MM.1S (cell line): ENCODE data around the gene PLEKHA1.

Experiments
- DNase-seq: peaks from one replicate; pipeline ENCODE4 v3.0.0-alpha.2; 2015
- H2AFZ ChIP-seq: fragments of 300-600 bp; sonication (generic); 2 replicates; pipeline ENCODE4 v1.6.0; 2016; ENCODE audit warnings: antibody characterized with exemption, low read length
- H3F3A ChIP-seq: fragments of 300-600 bp; sonication (generic); 2 replicates; pipeline ENCODE4 v1.6.1; 2016; ENCODE audit warnings: mild to moderate bottlenecking, antibody characterized with exemption, low read length, moderate library complexity, mixed read lengths; ENCODE audit not compliant: insufficient read depth
- H3K27ac ChIP-seq: fragments of 300-600 bp; sonication (generic); 2 replicates; pipeline ENCODE4 v1.5.1; 2016; ENCODE audit warnings: mild to moderate bottlenecking, low read length
- H3K27me3 ChIP-seq: fragments of 300-600 bp; sonication (generic); replicated peaks from 2 replicates; pipeline ENCODE4 v1.6.0; 2016; ENCODE audit warnings: low read length; ENCODE audit not compliant: insufficient read depth
- H3K36me3 ChIP-seq: fragments of 300-600 bp; sonication (generic); replicated peaks from 2 replicates; pipeline ENCODE4 v1.6.1; 2016; ENCODE audit warnings: mild to moderate bottlenecking, low read length, mixed read lengths; ENCODE audit not compliant: insufficient read depth
- H3K4me1 ChIP-seq: fragments of 300-600 bp; sonication (generic); 2 replicates; pipeline ENCODE4 v1.6.1; 2016; ENCODE audit warnings: low read length, mixed read lengths
- H3K4me2 ChIP-seq: fragments of 300-600 bp; sonication (generic); 2 replicates; pipeline ENCODE4 v1.6.0; 2016; ENCODE audit warnings: low read depth, low read length
- H3K4me3 ChIP-seq: fragments of 300-600 bp; sonication (generic); 2 replicates; pipeline ENCODE4 v1.5.1; 2016; ENCODE audit warnings: low read length, mixed read lengths
- H3K79me2 ChIP-seq: fragments of 300-600 bp; sonication (generic); 2 replicates; pipeline ENCODE4 v1.6.1; 2016; ENCODE audit warnings: mixed run types, low read length, mixed read lengths
- H3K9ac ChIP-seq: fragments of 300-600 bp; sonication (generic); 2 replicates; pipeline ENCODE4 v1.6.1; 2016; ENCODE audit warnings: low read length, mixed read lengths
- H3K9me2 ChIP-seq: fragments of 300-600 bp; sonication (generic); replicated peaks from 2 replicates; pipeline ENCODE4 v1.6.1; 2016; ENCODE audit warnings: mild to moderate bottlenecking, low read length, mixed read lengths; ENCODE audit not compliant: insufficient read depth
- H3K9me3 ChIP-seq: fragments of 300-600 bp; sonication (generic); replicated peaks from 2 replicates; pipeline ENCODE4 v1.6.1; 2016; ENCODE audit warnings: mild to moderate bottlenecking, low read length, mixed read lengths; ENCODE audit not compliant: insufficient read depth
- H4K20me1 ChIP-seq: fragments of 300-600 bp; sonication (generic); 2 replicates; pipeline ENCODE4 v1.6.1; 2016; ENCODE audit warnings: mild to moderate bottlenecking, low read length, moderate library complexity, mixed read lengths; ENCODE audit not compliant: insufficient read depth
- CTCF ChIP-seq: fragments of 300-600 bp; sonication (generic); IDR thresholded peaks from 2 replicates; pipeline ENCODE4 v1.5.1; 2016; ENCODE audit warnings: antibody characterized with exemption, low read length, mixed read lengths
- EZH2 ChIP-seq: fragments of 300-600 bp; sonication (generic); optimal IDR thresholded peaks from 2 replicates; pipeline ENCODE3; 2017; ENCODE audit warnings: low read depth, mild to moderate bottlenecking, antibody characterized with exemption, low read length, mixed read lengths
- EZH2phosphoT487 ChIP-seq: fragments of 300-600 bp; sonication (generic); IDR thresholded peaks from 2 replicates; pipeline ENCODE4 v1.6.1; 2018; ENCODE audit warnings: antibody characterized with exemption, low read length

The PLEKHA1 gene

DNA sequence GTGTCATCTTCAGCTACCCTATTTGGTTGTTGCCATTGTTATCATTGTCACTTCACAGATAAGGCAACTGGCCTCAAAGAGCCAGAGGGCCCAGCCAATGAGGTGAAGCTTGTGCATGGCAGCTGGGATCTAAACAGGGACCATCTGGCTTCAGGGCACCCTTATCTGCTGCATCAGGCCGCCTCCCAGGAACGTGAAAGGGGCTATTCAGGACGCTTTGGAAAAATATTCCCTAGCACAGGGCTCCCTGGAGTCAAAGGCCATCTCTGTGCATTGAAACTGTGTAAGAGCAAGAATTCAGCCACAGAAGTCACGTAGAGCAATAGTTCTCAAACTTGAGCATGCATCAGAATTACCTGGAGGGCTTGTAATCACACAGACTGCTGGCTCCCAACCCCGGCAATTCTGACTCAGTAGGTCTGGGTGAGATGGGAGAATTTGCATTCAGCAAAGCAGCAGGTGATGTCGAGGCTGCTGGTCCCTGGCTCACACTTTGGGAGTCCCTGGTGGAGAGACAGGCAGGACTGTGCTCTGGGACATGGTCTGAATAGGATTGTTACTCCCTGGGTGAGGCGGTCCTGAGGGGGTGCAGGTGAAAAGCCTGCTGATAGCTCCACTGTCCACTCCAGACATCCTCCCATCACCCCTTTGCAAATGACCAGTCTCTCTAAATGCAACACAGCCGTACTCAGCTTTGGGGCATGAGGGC is 21.5 kb upstream of the PLEKHA1 start:
- H3K4me1 ChIP-seq, result no peaks in the 10 kb centered on the region
- H3K36me3 ChIP-seq, result no peaks in the 10 kb centered on the region
- H3K9me2 ChIP-seq, result no peaks in the 10 kb centered on the region
- no peak overlapping the region for H3K27ac ChIP-seq
- no peaks in the 10 kb centered on the region for H3F3A ChIP-seq
- no peaks in the 10 kb centered on the region for H3K79me2 ChIP-seq
- H4K20me1 ChIP-seq, result no peaks in the 10 kb centered on the region
- no peaks in the 10 kb centered on the region for H3K9me3 ChIP-seq
- H3K9ac ChIP-seq, result no peak overlapping the region
- H2AFZ ChIP-seq, result no peak overlapping the region
- H3K4me3 ChIP-seq, result no peak overlapping the region
- H3K4me2 ChIP-seq, result no peak overlapping the region
- no peak for DNase-seq
- TF ChIP-seq CTCF (no peak), EZH2 (no peak), EZH2phosphoT487 (no peak)
- H3K27me3 ChIP-seq, result 0 out of 2 replicates have a peak, but pooled peaks cover 4% of the 10 kb centered on the region

DNA sequence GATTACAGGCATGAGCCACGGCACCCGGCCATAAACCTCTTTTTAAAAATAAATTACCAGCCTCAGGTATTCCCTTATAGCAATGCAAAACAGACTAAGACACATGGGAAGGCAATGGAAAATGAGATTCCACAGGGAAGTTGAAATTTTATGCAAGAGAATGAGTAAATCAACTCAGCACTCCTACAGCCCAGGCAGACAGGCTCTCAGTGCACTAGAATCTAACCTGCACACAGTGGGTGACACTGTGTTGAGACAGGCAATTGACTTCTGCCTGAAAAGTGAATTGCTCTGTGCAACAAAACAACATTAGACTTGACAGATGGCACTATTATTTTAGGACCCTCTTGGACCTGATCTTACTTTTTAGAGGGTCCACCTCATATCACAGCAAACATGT is 20.1 kb upstream of the PLEKHA1 start:
- Histone ChIP-seq H2AFZ (no peak overlapping the region), H3K4me3 (no peak overlapping the region), H3K4me2 (no peak overlapping the region), H4K20me1 (no peaks in the 10 kb centered on the region), H3K4me1 (no peaks in the 10 kb centered on the region), H3K36me3 (no peaks in the 10 kb centered on the region), H3K79me2 (no peaks in the 10 kb centered on the region), H3K9me2 (no peaks in the 10 kb centered on the region), H3K27ac (no peak overlapping the region), H3F3A (no peaks in the 10 kb centered on the region), H3K9ac (no peak overlapping the region), H3K27me3 (peaks cover 4% of the 10 kb centered on the region; the same call in 1 of the 2 replicates), H3K9me3 (no peaks in the 10 kb centered on the region)
- no peak for DNase-seq
- no peak for TF ChIP-seq EZH2phosphoT487
- TF ChIP-seq CTCF, result no peak
- no peak for TF ChIP-seq EZH2

GRCh38 chr10:122357685-122358084 is 16.8 kb upstream of the PLEKHA1 start:
- Histone ChIP-seq H3K4me2 (no peak overlapping the region), H3F3A (no peaks in the 10 kb centered on the region), H3K79me2 (no peaks in the 10 kb centered on the region), H4K20me1 (no peaks in the 10 kb centered on the region), H3K36me3 (no peaks in the 10 kb centered on the region), H3K9me2 (no peaks in the 10 kb centered on the region), H3K4me1 (no peaks in the 10 kb centered on the region), H3K4me3 (no peak overlapping the region), H3K27me3 (peaks cover 4% of the 10 kb centered on the region; the same call in 1 of the 2 replicates), H3K9ac (no peak overlapping the region), H2AFZ (no peak overlapping the region), H3K9me3 (no peaks in the 10 kb centered on the region), H3K27ac (no peak overlapping the region)
- TF ChIP-seq EZH2phosphoT487 (no peak), EZH2 (no peak), CTCF (no peak)
- no peak for DNase-seq
